Measurements from ENCODE around the gene GCN1.

GRCh38 chr12:120106151-120106550, 88.4 kb downstream of the GCN1 start:
- TF ChIP-seq, protein P1, sequence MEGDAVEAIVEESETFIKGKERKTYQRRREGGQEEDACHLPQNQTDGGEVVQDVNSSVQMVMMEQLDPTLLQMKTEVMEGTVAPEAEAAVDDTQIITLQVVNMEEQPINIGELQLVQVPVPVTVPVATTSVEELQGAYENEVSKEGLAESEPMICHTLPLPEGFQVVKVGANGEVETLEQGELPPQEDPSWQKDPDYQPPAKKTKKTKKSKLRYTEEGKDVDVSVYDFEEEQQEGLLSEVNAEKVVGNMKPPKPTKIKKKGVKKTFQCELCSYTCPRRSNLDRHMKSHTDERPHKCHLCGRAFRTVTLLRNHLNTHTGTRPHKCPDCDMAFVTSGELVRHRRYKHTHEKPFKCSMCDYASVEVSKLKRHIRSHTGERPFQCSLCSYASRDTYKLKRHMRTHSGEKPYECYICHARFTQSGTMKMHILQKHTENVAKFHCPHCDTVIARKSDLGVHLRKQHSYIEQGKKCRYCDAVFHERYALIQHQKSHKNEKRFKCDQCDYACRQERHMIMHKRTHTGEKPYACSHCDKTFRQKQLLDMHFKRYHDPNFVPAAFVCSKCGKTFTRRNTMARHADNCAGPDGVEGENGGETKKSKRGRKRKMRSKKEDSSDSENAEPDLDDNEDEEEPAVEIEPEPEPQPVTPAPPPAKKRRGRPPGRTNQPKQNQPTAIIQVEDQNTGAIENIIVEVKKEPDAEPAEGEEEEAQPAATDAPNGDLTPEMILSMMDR (IDR thresholded peaks at IDR 0.05): no peak
- no peak for TF ChIP-seq POLR2A (IDR thresholded peaks at IDR 0.05)
